Eye (tissue), 1 donor: ENCODE results near the gene ANK3.

ENCODE experiments used
- DNase-seq: peaks from one replicate; pipeline ENCODE4 v3.0.0-alpha.2; 2015

Gene ANK3

DNA sequence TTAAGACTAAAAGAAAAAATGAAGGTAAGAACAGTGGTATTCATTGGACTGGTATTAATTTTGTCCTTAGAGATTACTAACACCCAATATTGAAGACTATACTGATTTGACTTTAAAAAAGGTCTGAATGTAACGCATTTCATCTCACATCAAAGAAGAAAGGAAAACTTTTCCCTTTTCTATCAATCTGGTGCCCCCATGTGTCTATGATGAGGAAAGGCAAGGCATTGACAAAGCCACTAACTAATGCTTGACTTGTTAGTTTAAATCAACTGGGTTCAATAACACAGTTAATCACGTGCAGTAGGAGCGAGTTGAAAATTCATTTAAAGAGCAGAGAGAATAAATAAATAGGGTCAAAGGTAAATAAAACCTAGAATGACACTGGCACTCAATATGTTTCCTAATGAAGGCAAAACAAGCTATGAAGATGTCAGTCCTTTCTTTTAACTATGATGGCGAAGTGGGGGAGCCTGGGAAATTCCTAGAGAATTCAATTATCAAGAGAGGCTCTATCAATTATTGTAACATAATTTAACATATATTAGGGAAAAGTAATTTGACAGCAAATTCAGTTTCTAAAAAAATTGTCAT, 180.9 kb downstream of the ANK3 start:
- peak; percentile 61 for DNase-seq

DNA sequence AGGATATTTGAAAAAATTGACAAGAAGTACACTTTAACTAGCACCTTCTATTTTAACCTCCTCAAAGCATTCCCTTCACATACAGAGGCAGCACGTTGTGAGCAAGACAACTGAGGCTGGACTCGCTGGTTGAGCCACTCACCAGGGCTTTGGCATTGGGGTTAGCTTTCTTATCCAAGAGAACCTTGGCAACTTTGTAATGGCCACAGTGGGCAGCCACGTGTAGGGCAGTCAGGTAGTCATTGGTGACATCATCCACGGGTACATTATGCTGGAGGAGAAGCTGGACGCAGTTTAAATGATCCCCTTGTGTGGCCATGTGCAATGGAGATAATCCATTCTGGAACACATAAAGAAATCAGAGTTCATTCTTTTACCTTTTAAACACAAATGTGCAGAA, 181.8 kb downstream of the ANK3 start:
- no peak for DNase-seq

DNA sequence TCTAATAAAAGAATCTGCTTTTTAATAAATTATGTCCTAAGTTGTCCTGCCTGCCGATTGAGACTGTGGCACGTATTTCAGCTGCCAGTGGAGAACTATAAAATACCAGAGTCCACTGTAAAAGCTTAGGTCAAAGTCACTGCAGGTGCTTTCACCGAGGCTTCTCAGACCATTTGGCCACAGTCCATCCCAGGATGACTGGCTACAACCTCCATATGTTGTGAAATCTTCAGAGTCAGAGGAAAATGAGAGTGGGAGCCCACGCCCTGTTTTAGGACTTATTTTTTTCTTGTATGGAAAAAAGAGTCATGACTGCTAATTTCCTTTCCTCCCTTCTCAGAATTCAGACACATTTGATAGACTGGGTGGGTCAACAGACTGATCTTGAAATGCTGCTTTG, 182.9 kb downstream of the ANK3 start:
- no peak for DNase-seq

DNA sequence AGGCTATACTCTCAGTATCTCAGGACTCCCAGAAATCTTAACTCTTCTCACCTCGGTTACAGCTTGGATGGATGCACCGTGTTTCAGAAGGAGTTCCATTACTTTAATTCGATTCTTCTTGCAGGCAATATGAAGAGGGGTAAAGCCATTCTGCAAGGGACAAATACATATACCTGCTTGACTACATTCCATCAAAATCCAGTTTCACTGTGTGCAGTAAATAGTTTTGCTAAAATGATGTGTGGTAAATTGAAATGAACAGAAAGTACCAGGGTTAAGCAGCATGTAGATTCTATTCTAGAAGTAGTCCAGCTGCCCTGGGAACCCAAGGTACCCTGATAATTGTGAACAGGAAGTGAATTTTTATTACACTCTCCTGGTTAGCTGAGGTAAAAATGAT, 183.9 kb downstream of the ANK3 start:
- no peak for DNase-seq

DNA sequence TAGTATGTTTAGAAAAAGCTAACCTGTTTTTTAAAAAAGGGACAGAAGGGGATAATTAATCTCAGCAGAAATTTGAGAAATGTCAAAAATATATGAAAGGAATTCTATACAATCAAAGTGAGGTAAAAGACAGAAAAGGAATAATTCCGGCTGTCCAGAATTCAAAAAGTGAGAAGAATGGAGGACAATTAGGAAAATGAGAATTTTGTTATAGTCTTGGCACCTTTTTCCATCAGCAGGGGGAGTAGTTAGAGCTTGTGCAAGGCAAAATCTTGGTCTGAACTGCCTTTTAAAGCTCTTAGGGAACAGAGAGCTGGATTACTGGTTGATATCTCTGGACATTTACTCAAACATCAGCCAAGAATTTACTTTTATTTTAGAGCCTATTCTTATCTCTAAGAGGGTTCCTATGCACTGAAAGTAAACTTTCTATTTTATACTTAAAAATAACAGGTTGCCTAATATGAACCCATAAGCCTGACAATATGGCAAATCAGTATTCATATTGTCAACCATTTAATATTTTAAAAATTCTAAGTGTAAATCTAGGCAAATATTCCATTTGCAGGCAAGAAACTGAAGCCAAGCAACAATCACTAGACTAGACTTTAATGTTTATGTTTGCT, 185.6 kb downstream of the ANK3 start:
- DNase-seq, result peak; percentile 58

DNA sequence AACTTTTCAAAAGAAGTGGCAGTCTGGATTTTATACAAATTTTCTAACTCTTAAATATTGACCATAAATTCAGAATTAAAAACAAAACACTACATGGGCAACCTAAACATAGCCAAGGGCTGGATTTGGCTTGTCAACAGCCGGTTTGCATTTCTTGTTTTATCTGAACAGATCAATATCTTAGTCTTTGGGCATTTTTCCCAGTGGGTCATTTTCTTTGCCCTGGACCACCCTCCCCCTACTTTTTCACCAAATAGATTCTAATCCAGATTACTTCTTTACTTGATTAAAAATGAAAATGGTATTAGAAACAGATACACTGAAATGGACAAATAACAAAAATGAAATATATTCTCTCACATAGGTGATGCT, 189.0 kb downstream of the ANK3 start:
- DNase-seq, result no peak

DNA sequence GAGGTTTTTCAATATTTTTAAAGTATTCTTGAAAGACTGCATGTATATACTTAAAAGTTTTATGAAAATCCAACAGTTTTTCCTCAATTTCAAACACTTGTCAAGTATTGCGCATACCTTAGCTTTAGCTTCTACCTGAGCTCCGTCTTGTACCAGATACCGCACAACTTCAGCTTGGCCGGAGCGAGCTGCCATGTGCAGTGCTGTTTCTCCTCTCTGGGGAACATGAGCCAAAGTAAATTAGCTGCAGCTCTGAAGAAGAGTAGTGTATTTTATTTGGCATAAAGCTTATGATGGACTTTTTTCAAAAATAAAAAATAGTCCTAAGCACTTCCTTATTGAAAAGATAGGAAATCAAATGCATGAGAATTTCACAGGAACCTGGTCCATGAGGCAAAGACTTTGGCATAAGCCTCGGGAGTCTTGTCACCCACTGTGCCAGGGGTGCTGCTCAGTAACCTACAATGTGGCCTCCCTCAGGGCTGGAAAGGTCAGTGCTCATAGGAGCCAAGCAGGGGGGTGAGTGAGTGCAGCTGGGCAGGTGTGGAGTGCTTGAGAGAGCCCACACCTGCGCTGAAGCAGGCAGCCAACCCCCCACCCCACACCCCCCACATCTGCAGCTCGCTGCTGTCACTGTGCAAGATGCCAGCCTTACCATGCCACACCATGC, 189.5 kb downstream of the ANK3 start:
- DNase-seq, result no peak

DNA sequence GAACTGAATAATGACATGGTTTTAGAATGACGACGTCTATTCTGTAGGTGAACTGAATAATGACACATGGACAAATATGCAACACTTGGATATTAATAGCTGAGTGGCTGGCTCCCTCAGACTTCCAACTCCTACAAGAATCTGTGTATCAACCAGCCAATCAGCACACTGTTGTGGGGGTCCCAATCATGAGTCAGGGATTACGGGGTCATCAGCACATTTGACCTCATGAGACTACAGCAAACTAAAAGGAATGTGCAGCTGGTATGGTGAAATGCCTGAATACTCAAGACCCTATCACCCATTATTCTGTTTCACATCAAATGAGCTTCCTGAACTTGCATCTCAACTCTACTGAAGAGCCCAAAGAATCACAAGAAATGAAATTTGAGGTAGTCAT, 192.5 kb downstream of the ANK3 start:
- DNase-seq, result no peak

DNA sequence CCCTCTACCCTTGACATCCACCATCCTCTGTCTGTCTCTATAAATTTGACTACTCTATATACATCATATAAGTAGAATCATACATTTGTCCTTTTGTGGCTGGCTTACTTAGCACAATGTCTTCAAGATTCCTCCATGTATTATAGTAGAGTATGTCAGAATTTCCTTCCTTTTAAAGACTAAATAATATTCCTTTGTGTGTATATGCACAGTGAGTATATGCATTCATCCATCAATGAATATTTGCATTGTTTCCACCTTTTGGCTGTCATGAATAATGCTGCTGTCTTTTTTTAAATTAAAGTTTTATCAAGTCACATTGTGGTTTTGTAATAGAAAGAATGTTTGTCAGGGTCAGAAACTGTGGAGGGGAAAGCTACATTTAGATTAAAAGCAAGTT, 195.3 kb downstream of the ANK3 start:
- no peak for DNase-seq

DNA sequence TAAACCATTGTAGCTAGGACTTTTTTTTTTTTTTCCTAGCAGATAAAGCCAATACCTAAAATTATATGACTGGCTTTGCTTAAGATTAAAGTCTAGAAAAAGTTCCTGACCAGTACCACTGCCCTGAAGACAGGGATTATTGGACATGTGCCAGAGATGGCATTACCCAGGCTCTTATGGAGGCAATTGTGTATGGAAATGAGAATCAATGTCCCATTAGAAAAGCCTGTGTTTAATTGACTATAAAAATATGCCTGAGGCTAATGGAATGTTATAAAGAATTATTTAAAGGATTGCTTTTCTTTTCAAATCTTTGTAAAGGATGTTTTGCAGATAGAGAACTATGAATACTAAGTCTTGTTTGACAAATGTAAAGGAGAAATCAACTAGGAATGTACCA, 196.7 kb downstream of the ANK3 start:
- no peak for DNase-seq

DNA sequence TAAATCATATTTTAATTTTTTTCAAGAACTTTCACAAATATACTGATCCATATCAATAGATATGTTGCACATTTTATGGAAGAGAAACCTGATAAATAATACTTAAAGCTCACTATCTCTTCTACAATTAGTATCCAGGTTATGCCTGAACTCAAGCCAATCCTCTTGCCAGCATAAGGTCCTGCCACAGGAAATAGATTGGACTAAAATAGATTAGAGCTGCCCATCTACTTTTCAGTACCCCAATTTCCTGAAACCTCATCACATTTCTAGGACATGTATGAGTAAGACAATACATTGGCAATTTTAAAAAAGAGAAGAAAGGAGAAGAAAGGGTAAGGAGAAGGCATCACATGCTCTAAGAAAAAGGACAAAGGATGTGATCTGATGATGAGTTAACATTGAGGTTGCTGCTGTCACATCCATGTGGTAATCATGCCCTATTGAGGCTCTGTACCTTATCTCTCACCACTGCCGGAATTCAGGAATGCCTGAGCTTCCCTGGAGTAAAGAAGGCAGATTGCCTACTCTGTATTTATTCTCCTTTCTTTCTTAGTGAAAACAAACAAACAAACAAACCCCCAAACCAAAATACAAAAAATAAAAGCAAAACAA, 199.7 kb downstream of the ANK3 start:
- DNase-seq, result no peak

DNA sequence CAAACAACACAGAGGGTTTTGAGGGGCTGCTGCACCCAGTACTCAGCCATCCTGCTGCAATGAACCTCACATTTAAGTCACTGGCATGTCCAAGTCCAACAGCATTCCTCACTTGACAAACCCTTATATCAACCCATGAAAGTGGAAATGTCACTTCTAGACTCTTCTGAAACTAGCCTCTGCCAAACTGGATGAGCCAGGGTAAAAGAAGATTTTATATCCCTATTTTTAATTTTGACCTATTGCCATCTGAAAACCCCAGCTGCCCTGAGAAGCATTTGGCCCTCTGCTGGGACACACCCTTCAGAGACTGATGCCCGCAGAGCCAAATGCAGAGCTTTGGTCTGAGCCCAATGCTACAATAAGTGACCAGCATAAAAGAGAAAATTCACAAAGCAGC, 201.1 kb downstream of the ANK3 start:
- no peak for DNase-seq

DNA sequence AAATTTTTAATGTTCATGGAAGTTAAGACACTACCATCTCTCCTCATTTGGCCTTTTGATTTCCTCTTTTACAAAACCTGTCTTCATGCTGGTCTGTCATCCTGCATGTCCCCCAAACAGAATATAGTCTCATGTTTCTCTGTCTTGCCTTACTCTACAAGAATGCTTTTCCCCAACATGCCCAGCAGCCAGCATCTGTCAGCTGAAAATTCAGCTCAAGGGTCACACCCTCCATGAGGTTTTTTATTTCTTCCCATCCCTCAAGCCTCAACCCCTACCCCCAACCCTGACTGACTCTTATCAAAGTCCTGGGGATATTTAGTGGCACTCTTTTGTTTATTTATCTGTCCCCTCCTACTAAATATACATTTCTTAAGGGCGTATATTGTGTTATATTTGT, 202.0 kb downstream of the ANK3 start:
- DNase-seq, result no peak

DNA sequence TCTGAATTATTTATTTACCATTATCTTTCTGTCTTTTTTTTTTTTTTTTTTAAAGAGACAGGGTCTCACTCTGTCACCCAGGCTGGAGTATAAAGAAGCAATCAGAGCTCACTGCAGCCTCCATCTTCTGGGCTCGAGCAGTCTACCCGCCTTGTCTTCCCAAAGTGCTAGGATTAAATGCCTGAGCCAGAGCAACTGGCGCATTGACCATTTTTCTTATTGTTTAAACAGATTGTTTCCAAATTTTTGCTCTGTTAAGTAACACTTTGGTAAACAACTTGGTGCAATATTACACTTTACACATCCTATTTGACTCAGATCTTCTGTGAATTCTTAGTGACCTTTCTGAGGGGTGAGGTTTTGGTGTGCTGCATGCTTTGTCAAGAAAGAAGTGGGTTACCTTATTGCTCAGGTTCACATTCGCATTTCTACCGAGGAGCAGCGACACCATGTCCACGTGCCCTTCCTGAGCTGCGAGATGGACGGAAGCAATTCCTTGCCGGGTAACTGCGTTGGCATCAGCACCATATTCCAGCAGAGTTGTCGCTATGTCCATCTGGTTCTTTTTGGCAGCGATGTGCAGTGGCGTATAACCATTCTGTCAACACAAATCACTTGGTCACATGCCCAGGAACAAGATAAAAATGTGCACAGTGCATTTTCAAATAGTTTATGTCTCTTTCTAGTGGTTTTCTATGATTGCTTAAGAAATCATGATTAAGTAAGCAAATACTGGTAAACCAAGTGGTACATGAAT, 203.2 kb downstream of the ANK3 start:
- no peak for DNase-seq

DNA sequence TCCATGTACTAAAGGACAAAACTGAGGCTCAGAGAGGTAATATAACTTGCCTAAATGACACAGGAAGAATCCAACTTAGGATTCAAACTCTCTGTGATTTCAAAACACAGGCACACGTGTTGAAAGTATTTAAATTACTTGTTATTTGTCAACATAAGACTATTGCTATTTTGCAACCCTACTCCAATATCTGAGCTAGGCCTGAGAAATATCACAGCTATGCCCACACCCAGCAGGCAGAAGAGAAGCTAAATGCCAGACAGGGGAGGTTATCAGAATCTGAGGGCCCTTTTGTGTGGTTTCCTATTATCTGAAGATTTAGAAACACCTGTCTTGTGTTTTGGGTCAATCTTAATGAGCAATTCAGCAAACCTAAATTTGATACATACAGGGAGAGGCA, 204.3 kb downstream of the ANK3 start:
- DNase-seq, result no peak

DNA sequence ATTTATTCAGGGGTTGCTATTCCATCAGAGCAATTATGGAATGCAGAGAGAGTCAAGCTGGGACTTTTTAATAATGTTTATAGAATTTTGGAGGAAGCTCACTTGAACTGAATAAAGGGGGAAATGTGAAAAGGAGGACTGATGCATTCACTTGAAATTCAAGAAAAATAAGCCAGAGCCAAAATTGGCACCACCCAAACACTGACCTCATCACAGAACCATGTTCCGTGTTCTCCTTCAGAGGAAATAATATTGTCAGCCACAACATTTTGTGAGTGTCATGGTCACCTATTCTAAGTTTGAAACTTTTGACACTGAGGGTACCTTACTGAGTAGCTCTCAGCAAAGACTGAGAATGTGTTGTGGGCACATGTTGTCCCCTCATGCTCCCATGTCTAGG, 207.0 kb downstream of the ANK3 start:
- no peak for DNase-seq

DNA sequence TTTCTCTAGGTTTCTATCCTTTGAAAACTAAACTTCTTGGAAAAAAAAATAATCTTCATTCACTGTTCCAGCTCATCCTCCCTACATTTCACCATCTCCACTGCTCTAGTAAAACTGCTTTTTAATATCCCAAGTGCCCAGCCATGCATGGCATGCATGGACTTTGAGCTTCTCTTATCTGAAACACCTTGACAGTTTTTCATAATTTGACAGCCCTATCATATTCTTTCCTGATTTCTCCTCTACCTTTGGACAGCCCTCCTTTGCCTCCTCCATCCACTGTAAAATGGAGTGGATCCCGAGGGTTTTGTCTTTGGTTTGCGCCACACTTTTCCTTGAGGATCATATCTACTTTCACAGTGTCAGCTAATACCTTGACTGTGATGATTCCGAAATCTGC, 212.8 kb downstream of the ANK3 start:
- DNase-seq, result no peak

DNA sequence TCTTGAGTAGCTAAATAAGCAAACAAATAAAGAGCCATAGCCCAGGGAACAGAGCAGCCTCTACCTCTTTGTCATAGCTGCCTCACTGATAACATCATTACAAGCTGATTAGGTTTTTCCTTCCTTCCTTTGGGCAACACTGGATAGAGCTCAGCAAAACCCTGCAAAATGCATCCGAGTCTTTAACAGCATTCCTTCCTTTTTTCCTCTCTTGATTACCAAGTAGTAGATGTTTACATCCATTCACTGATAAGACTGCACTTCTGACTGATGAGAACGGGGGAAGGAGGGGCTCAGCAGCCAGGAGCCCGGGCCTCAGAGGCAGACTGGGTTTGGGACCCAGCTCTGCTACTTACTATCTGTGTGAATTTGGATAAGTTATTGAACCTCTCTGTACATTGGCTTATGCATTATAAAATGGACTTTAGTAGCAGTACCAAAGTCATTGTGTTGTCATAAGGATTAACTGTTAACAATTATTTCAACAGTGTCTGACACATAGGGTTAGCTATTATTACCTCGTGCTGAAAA, 214.2 kb downstream of the ANK3 start:
- DNase-seq, result no peak

DNA sequence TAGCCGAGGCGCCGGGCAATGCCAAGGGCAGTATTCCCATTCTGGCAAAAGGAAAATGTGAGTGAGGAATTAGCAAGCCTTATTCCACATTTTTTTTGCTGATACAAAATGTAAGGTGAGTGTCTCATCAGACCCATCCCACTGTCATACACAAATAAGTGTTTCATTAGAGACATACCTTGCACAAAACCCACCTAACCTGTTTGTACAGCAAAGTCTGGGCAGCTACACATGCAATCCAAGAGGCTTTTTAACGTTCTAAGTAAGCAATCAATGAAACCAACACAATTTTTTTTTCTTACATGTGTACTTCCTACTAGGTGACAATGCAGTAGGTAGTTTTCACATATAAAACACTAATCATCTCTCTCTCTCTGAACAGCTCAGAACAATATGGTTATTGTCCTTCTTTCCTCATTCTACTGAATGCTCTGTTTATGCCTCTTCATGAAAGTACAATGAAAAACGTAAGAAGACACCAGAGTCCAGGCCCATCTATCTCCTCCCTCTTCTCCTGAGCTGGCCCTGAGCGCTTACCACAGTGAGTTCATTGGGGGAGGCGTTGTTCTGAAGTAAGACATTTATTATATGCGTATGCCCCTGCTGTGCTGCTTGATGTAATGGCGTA, 217.2 kb downstream of the ANK3 start:
- DNase-seq, result no peak

DNA sequence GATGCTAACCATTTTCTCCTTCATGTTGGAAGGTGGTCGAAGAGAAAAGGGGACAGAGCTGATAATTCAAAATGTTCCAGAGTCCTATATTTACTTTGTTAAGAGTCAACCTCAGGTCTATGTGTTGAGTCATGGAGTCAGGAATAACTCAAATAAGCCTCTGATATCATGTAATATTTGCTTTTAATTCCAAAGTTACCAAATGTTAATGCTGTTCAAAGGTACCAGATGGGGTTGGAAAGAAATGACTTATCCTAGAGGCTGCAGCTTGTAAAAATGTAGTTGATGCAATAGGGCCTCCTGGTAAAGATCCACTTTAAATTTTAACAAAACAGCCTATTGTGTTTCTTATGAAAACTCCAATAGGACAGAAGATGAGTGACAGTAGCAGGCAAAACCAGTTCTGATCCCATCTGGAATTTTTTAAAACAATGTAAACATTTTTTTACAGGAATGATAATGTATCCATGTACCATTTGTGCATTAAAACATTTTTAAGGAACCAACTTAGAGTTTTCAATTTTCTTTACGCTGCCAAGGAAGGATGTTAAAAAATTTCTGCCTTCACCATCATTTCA, 218.2 kb downstream of the ANK3 start:
- no peak for DNase-seq

DNA sequence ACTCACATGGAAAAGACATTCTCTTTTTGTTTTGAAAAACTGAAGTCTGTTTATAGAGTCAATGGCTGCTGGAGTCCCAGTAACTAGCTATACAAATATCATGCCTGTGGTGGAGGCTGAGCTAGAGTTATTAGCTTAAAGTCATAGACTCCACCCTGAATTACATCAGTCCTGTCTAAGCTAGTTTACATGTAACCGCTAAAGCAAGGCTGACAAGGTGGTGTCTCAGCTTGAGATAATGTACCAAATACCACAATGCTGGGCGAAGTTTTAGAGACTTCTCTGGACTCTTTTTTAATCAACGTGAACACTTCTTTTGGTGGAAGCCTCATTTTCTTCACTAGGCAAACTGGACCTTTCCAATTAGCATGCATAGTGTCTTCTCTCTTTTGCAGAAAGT, 219.4 kb downstream of the ANK3 start:
- DNase-seq, result no peak

DNA sequence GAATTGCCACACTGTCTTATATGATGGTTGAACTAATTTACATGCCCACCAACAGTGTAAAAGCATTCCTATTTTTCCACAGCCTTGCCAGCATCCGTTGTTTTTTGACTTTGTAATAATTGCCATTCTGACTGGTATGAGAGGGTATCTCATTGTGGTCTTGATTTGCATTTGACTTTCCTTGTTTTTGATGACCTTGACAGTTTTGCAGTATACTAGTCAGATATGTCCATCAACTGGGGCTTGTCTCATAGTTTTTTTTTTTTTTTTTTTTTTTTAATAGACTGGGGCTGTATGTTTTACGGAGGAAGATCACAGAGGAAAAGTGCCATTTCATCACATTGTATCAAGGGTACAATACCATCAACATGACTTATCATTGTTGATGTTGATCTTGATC, 220.6 kb downstream of the ANK3 start:
- no peak for DNase-seq

DNA sequence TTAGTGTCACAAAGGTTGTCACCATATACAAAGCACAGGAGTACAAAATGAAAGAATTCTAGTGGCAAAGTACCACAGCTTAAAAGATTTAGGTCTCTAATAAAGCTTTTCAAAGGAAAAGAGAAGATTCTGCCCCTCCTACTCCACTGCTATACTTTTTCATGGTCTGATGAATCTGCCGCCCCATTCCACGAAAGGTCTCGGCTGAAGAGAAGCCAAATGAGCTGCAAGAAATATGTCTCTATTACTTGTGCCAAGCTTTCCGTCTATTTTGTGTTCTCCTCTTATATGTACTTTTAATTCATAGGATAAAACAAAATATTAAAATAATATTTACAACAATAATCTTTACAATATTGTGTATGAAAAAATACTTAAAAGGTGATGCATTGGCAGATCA, 222.6 kb downstream of the ANK3 start:
- peak; percentile 50 for DNase-seq
